Tibial nerve (tissue), 3 donors: ENCODE results near the gene NAXD.

Experiments used
- CTCF ChIP-seq, 5 experiments: fragments of 200-600 bp in 3 of 5; fragments of 450-650 bp in 2 of 5; sonication (generic) in 3 of 5; IDR thresholded peaks; one replicate each; pipeline ENCODE4 v1.5.1; 2016 to 2019; ENCODE audit warnings: antibody characterized with exemption in 5 of 5, mild to moderate bottlenecking in 3 of 5, moderate library complexity in 2 of 5
- POLR2A ChIP-seq, 2 donors: fragments of 450-650 bp; IDR thresholded peaks; one replicate each; pipeline ENCODE4 v1.6.1; 2017; ENCODE audit warnings: antibody characterized with exemption in 2 of 2, mild to moderate bottlenecking in 2 of 2, moderate library complexity in 2 of 2

DNA sequence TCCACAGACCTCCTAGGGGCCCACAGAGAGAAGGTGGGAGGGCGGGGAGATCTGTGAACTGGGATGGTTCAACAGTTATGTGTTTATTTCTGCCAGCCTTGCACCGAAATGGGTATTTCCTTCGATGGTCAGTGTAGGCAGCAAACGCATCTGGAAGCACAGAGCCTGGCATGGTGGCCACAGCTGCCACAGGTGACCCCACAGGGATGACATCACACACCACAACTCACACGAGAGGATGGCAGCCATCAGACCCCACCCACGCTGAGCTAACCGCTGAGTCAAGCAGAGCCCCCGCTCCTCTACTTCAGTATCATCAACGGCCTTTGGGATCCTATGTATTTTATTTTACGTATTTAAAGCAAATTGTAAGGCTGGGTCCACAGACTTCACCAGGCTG lies 37.4 kb downstream of the NAXD start:
- no peak for TF ChIP-seq CTCF (IDR thresholded peaks at IDR 0.05)
- no peak for TF ChIP-seq POLR2A (IDR thresholded peaks at IDR 0.05)
